Stimulated activated CD4-positive, alpha-beta T cell treated with anti-CD3 and anti-CD28 coated beads, Interleukin-15, amount 100 ng/mL, for 24 hours (primary cell): ENCODE results near the gene RBMS3.

Experiments used
- DNase-seq: peaks from one replicate; pipeline ENCODE4 v3.0.0-alpha.2; 2020

Gene RBMS3

DNA sequence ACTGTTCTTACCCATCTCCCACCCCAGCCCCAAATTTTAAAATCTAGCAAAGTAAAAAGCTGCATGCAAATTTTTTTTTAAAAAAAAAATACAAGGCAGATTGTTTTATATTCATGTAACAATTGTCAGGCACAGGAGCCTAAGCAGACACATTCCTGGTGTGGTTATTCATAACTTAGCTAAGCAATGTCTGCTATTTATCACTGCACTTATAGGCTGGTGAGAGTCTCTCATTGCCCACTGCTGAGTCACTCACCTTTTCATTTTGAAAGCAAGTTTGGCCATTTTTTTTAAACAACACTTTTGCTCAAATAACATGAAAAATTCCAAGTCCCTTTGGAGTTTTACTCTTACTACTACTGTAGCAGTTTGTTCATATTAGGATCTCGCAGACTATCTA, 413.9 kb downstream of the RBMS3 start:
- DNase-seq: no peak

DNA sequence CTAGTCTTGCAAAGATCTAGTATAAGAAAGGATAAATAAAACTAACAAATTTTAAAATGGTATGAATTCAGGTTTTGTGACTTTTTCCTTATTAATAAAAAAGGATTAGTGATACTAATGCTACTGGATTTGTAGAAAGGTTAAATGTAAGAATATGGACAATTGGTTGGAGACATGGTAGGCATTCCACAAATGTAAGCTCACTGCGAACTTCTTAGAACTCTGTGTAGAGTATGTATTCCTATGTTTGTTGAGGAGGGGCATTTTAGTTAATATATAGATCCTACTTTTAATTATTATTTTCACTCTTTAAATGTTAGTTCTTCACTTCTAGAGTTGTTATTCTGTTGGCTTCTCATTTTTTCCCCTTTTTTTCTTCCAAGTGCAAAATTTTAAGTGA, 414.3 kb downstream of the RBMS3 start:
- no peak for DNase-seq

DNA sequence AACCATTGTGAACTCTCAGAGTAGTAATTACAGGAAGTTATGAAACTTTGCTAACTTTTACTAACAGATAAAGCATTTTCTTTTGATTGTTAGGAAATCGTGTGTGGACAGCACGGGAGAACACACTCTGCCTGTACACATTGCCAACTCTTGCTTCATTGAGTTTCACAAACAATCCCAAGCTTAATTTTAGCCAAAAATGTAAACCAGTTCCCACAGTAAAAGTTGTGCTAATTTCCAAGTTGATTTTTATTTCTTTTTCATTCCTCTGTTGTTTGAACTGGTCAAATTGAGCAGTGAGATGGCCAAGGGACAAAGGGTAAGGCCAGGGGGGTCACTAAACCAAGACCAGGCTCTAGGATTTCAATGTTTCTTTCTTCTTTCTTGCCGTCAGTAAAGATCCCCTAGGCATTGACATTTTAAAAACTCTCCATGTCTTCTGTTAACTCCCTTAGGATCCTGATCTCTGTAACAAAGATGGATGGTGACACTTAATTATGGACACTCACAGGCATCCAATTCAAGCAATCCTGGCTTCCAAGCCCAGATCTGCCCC, 414.9 kb downstream of the RBMS3 start:
- DNase-seq: no peak

DNA sequence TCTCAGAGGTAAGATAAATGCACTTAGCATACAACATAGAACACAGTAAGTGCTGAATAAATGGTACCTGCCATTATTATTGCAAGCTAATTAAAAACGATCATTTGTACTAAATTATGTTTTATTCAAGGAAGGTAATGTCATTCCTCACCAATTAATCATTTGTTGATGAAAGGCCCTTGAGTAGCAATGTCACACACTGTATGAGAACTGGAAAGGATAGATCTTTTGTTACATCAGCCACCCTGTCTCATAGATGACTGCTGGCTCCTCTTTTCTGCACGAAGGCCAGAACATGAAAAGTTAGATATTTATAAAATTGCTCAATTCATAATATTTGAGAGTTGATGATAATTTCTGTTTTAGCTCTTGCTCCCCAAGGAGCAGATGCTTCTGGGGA, 415.4 kb downstream of the RBMS3 start:
- no peak for DNase-seq

DNA sequence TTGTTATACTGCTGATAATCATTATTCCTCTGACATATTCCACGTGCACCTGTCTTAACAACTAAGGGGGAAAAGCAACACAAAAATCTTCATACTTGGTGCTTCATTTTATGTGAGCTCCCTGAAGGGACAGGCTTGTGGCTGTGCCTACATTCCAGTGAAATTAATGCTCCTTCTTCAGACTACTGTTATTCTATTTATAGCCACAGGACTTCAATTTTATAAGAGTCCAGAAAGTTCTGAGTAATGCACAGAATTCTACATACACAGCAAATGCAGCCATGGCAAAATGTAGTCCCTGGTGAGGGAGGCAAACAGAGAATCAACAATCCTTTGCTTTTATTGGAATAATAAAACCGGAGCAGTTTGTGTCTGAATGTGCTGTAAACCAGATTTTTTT, 417.1 kb downstream of the RBMS3 start:
- no peak for DNase-seq

DNA sequence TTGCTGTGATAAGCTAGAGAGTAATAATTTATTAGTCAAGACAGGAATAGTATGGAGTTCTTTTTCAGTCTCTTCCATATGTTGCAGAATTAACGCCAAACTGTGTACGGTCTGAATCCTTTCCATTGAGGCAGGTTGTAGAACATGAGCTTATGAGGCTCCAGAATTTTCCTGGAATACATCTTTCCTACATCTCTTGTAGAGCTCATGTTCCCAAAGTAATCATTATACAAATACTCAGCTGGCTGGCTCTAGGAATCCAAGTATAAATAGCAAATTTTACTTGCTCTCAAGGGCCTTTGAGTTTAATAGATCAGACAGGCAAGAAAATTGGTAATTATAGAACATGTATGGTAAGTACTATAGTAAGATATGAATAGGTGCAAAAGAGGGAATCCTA, 419.4 kb downstream of the RBMS3 start:
- no peak for DNase-seq

DNA sequence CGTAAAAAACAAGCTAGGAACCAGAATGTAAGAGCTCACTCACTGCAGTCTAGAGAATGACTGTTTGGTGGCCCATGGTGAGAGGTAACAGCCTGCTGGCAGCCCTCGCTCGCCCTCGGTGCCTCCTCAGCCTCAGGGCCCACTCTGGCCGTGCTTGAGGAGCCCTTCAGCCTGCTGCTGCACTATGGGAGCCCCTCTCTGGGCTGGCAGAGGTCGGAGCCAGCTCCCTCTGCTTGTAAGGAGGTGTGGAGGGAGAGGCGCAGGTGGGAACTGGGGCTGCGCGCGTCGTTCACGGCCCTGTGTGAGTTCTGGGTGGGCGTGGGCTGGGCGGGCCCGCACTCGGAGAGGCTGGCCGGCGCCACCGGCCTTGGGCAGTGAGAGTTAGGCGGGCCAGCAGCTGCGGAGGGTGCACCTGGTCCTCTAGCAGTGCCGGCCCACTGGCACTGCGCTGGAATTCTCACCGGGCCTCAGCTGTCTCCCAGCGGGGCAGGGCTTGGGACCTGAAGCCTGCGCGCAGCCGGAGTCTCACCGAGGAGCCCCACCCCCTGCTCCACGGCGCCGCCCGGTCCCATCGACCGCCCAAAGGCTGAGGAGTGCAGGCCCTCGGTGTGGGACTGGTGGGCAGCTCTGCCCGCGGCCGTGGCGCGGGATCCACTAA, 420.6 kb downstream of the RBMS3 start:
- DNase-seq: no peak

DNA sequence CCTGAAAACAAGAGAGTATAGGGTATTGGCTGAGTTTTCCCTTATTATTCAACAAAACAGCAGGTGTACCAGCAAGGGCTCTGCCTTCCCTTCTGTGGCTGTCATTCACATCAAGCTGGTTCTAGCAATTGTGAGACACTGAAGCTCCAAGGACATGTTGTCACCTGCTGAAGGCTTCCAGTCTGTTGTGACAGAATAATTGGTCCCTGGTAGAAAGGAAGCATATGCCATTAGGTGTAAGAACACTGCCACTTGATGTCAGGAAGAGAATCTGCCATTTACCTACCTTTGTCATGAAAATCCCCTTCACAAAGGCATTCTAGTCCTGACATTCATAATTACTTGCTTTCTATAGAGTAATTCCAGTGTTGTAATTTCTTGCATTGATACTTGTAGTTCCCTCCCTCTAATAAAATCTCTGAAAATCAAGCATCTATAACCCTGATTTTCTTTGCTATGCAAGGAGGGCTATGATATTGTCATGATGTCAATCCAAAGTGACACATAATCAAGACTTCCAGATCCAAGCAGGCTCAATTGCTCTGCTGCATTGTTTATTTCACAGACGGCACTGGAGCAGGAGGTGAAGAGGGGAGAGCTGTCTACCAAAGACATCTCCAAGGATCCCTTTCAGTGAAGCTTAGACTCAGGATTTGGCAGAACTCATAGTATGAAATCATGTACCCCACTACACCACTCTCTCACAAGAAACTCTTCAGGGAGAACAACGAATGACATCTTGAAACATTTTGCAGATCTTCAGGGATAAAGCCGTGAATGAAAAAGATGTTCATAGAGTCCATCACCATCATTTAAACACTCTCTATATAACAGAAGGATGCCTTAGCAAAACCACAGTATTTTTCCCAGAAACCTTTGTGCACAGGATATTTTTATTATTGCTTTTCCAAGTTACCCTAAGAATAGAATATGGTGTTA, 425.3 kb downstream of the RBMS3 start:
- no peak for DNase-seq

DNA sequence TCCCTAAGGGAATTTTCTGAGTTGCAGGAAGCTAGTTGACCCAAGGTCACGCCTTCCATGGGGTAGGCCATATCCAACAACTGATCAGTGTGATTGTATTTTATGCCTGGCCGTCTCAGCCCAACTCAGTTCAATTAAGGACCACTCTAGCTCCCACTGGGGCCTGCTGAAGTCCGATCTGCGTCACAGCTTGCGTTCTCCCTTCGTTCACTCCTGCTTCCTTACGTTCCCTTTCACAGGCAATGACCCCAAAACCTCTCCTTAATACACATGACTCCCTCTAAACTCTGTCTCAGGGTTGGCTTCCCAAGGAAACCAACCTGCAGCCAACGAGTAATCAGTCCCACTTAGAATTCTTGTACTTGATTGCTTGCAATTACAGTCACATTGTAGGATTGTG, 428.0 kb downstream of the RBMS3 start:
- DNase-seq: no peak

DNA sequence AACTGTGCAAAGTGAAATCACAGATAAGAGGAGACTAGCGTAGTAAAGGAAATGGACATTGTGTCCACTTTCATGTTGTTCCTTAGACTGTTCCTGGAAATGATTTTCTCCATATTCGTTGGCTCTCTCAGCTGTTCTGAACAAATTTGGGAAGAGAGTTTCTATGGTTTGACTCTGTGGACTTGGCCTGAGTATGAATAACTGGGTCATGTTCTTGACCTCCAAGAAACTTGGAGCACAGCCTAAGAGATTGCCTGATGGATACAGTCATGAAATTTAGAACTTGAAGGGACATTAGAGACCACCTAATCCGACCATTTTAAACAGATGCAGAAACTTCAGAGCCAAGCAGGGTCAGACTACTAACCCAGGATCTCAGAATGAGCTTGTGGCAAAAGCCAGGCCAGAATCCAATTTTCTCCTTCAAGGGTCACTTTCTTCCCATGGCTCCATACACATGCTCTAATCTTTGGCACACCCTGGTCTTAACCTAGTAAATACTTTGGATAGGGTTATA, 430.4 kb downstream of the RBMS3 start:
- DNase-seq: no peak

DNA sequence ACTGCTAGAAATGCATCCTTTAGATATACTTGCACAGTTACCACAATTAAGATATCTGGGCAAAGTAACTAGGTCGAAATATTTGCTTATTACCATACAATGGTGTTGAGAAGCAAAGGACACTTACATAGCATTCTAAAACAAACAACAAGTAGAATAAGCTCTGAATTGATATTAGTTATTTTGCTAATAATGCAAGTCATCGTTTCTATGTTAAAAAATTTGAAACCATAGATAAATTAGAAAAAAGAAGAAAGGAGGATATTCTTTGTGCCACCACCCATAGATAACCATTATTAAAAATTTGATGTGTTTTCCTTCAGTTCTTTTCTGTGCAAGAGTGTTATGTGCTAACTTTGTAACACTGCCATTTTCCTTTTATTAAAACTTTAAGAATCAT, 435.3 kb downstream of the RBMS3 start:
- no peak for DNase-seq

DNA sequence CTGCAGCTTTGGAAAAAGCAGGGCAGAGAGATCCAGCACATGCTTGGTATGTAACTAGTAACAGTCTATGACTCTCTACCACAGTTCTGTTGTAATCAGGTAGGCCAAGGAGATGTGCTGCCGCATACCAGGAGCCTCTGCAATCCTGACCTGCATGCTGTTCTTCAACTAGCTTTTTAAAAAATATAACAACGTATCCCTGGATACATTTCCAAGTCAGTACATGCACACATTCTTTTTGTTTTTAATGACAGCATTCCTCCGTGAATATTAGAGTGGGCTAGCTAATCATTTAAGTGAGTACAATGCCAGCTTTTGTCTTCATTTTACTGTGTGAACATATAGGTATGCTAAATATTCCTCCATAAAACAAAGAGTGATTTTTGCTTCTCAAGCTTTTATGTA, 437.8 kb downstream of the RBMS3 start:
- DNase-seq: no peak

DNA sequence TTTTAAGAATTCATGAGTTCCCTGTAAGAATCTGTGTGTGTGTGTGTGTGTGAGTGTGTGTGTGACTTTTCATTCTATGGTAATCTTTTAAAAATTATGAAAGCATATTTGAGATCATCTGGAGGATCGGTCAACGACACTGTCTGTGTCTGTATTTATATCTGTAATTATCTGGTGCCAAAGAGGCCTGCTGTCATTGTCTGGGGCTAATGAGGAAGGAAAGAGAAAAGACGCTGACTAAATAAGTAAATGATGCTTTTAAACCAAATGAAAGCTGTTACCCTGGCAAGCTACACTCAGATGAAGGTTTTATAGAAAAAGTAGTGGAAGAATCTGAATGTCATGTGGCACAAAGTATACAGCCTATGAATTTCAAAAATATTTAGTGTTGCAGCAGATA, 439.8 kb downstream of the RBMS3 start:
- DNase-seq: no peak

DNA sequence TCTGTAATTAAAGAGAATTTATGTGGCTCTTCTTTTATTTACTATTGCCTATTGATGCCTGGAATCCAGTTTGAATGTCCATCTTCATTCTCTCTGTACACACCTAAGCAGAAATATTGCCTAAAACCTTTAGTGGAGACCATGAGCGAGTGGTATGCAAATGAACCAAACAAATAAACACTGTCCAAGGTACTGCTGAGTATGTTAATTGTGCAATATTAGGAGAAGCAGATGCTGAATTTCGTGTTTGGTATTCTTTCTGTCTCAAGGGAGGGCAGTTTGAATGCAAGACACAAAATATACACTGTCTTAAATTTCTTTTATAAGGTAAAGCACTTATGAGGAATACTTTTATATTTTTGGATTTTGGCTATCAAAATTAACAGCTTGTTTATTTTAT, 440.9 kb downstream of the RBMS3 start:
- DNase-seq: no peak

DNA sequence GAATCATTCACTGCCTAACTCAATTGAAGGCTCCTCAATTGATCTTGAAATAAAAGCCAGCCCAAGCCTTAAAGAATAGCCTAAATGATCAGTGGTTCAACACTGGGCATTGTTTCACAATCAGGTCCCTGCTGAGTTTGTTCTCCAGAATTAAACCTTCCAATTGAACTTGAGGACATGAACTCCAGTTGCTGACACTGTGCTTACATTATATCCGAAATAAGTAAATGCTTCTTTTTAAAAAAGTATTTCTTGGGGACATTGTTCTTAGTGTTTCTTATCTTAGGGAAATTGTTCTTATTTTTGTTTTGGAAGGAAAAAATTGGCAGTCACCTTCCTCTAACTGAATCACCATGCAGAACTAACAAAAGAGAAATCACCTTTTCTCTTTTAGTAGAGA, 450.2 kb downstream of the RBMS3 start:
- DNase-seq: no peak

DNA sequence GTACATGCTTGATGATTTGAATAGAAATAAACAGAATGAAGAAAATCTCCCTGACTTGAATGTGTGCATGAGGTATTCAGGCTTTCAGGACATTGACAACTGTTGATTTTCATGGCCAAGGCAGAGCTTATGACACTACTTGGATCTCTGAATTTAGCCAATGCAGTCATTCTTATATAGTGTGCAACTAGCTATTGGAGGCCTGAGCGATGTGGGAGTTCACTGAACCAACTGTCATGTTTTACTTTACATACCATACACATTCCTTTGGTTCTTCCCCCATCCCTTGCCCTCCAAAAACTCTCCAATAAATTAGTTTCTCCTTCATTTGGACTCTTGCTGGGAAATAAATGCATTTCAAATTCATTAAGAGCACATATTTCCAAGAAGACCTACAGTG, 460.4 kb downstream of the RBMS3 start:
- no peak for DNase-seq

DNA sequence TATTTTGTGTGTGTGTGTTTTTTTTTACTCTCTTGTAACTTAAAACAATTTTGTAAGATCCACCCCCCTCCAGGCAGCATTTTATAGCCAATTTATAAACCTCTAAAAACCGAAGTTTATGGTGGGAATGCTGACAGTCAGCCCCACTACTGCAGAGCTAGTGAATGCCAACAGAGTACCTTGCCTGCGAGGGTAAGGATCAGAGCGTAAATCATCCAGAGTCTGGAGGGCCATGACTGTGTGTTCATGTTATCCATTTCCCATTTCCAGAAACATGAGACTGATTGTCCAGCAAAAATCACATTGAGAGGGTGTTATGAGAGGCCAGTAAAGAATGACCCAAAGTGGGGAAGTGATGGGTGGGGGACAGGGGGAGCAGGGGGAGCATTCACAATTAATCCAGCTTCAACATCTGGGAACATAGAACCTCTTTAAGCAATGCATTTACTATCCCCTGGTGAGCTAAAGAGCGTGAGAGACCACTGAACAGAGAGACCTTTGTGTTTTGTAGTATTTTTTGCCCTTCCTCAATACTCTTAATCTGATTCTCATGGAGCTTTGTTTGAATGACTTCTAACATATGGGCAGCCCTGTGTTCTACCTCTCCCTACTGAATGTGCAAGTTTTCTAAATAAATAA, 464.5 kb downstream of the RBMS3 start:
- DNase-seq: no peak

DNA sequence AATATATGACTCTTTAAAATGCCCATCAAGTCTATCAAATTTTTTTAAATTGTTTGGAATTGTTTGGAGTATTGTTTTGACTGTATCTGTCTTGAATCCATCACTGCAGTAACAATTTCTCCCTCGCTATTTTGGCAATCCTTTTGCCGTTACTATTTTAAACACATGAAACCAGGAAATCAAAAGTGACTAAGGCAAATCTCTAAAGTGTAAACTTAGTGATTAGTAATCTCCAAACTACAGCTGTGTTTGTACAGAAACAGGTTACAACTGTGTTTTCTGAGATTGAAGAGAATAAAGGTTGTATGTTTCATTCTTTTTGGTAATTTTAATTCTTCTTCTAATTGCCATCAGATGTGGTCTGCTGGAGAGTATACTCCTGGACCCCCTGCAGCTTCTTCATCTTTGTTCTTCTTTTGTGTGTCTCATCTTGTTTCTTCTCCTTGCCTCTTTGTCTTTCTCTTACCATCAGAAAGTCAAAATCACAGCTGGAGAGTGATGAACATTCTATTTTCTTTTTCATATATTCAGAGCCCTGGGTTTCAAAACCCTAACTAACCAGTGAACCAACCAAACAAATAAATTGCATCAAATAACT, 465.4 kb downstream of the RBMS3 start:
- DNase-seq: no peak

DNA sequence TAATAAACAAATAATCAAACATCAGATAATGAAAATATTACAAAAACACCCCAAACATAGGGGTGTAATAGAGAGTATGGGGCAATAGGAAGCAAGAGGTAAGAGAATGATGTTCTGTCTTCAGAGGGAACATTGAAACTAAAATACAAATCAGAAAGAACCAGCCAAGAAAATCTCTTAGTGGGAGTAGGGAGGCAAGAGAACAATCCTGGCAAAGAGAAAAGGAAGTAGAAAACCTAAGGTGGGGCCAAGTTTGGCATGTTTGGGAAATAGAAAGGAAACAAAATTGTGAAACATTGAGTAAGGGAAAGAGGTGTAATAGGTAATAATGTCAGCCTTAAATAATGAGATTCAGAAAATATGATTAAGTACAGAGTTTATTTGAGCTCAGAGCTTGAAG, 467.1 kb downstream of the RBMS3 start:
- no peak for DNase-seq

DNA sequence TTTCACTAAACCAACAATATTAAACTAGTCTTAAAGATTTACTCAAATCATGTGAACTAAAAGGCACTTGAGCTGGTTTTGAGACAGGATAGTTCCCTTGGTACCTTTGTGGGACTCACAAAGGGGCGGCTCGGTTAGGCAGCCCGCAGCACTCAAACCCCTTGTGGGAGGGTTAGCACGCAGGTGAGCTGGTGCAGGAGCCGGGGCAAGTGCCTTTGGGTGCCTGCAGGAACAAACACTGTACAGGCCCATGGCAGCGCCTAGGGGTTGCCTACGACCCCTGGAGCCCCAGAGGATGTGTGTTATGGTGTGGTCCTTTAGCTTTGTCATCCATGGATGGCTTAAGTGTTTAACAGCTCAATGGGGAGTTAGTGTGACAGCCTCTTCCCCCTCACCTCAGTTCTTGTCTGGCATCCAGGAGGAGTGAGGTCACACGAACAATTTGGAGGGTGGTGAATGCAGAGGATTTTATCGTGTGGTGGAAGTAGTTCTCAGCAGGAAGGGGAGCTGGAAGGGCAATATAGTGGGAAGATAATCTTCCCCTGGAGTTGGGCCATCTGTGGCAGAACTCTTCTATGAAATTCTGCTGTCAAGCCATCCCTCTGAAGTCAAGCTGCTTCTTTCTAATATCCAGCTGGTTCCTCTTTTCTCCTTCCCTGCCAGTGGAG, 470.9 kb downstream of the RBMS3 start:
- no peak for DNase-seq

DNA sequence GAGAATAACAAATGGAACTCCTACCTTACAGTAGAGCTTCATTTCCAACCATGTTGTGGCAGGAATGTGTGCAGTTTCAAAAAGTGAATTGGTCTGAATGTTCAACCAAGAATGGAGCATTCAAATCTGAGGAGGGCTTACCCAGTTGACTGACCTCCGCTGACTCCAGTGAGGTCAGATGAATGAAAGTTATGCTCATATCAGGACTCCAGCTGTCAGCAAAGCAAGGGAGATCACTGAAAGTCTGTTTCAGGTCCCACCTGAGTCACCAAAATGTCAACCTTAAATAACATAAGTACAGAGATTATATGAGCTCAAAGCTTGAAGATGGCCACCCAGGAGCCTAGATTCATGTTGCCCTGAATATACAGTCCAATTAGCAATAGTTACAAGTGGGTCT, 473.5 kb downstream of the RBMS3 start:
- no peak for DNase-seq

DNA sequence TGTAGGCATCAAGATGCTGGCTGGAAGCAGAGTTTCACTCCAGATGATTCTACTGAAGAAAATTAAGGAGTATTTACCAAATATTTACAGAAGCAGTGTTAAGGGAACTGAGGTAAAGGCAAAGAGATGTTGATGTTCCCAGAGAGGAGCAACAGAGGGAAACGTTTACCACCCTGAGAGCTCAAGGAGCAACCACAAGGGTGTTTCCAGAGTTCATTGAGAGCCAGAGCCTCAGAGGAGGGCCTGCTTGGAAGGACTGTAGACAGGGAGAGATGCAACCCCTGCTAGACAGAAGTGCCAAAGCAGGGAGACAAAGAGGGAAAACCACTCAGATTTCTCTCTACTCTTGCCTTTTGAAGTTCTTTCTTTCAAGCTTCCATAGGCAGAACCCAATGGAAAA, 474.5 kb downstream of the RBMS3 start:
- no peak for DNase-seq
